OCI-LY3 (cell line): ENCODE results near the gene TALDO1.

Experiments
- EZH2phosphoT487 ChIP-seq: fragments of 200-600 bp; shearing (Covaris generic); IDR thresholded peaks from 2 replicates; pipeline ENCODE4 v1.6.1; 2018; ENCODE audit warnings: antibody characterized with exemption, mixed run types, low read depth
- TF ChIP-seq, protein P1 (sequence below): fragments of 200-600, 300-600 bp; sonication (generic); IDR thresholded peaks from 2 replicates; pipeline ENCODE4 v1.5.1; 2014; ENCODE audit warnings: antibody characterized with exemption, low read length, low read depth

DNA sequence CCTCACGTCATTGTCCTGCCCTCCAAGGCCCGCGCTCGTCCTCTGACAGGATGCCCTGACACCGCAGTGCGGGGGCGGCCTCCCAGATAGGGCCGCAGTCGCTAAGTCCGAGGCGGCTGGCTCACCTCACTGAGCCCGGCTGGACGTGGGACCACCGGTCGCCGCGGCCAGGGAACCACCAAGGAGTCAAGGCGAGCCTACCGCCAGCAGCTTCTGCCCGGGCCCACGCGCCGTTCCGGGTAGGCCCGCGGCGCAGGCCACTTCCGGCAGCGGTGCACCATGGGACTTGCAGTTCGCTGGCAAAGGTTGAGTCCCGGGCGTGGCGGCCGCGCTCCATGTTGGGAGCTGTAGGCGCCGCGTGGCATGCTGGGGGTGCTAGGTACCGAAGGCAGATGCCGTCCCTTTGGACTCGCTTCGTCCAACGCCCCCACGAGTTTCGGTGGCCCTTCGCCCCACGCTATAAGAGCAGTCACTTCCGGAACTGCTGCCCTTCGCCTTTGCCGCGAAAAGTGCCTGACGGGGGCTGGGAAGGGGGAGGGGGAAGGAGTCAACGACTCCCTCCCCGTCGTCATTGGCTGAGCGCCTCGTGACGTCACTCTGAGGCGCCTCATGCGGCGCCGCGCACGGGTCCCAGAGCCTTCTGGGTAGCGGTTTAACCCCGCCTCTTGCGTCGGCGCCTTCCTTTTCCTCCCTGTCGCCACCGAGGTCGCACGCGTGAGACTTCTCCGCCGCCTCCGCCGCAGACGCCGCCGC, 62.2 kb downstream of the TALDO1 start, which contains the start of gene RPLP2:
- TF ChIP-seq, protein P1, sequence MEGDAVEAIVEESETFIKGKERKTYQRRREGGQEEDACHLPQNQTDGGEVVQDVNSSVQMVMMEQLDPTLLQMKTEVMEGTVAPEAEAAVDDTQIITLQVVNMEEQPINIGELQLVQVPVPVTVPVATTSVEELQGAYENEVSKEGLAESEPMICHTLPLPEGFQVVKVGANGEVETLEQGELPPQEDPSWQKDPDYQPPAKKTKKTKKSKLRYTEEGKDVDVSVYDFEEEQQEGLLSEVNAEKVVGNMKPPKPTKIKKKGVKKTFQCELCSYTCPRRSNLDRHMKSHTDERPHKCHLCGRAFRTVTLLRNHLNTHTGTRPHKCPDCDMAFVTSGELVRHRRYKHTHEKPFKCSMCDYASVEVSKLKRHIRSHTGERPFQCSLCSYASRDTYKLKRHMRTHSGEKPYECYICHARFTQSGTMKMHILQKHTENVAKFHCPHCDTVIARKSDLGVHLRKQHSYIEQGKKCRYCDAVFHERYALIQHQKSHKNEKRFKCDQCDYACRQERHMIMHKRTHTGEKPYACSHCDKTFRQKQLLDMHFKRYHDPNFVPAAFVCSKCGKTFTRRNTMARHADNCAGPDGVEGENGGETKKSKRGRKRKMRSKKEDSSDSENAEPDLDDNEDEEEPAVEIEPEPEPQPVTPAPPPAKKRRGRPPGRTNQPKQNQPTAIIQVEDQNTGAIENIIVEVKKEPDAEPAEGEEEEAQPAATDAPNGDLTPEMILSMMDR, result no peak
- no peak for TF ChIP-seq EZH2phosphoT487
